Measurements from ENCODE around the gene KBTBD3. TPM values are rescaled to one million over a fixed set of nuclear protein-coding genes. Genes with fewer than 3 reads are reported as not detected.

The KBTBD3 gene
- polyA plus RNA-seq, 1 experiment, result 7.3 TPM

- POLR2A ChIA-PET, result no interaction called here
- no peaks in the 10 kb centered on the region for H3K9me3 ChIP-seq (ENCODE audit: control insufficient read depth, insufficient read depth, low read length)
- DNase-seq (ENCODE audit: low read depth, low spot score), result no peak
- H3K27ac ChIP-seq (ENCODE audit: low read depth, low read length), result no peak overlapping the region
- TF ChIP-seq, protein P1, sequence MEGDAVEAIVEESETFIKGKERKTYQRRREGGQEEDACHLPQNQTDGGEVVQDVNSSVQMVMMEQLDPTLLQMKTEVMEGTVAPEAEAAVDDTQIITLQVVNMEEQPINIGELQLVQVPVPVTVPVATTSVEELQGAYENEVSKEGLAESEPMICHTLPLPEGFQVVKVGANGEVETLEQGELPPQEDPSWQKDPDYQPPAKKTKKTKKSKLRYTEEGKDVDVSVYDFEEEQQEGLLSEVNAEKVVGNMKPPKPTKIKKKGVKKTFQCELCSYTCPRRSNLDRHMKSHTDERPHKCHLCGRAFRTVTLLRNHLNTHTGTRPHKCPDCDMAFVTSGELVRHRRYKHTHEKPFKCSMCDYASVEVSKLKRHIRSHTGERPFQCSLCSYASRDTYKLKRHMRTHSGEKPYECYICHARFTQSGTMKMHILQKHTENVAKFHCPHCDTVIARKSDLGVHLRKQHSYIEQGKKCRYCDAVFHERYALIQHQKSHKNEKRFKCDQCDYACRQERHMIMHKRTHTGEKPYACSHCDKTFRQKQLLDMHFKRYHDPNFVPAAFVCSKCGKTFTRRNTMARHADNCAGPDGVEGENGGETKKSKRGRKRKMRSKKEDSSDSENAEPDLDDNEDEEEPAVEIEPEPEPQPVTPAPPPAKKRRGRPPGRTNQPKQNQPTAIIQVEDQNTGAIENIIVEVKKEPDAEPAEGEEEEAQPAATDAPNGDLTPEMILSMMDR (IDR thresholded peaks at IDR 0.05; ENCODE audit: low read depth, low read length), result no peak
- H3K4me3 ChIP-seq (ENCODE audit: low read depth, low read length), result peak overlapping the region; percentile 83
- CTCF ChIA-PET, result no interaction called here
- H3K27me3 ChIP-seq (ENCODE audit: control insufficient read depth, insufficient read depth, low read length), result no peaks in the 10 kb centered on the region
These were observed 55.8 kb downstream of the KBTBD3 start for GRCh38 chr11:106021181-106021966.

DNA sequence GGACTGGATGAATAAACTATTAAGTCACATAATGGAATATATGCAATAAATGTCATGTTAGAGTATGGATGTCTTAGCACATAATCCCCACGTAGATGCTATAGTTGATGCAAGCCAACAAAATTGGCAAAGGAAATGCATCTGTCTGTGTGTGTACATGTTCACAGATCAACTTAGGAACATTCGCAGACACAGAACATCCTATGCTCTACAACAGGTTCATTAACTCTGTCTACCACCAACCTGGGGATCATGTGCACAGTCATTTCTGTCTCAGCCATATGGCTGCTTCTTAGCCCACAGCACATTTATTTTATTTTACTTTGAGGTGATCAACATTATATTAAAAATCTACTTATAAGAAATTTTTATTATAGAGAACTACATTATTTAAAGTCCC, 60.1 kb downstream of the KBTBD3 start:
- H3K27me3 ChIP-seq (ENCODE audit: control insufficient read depth, insufficient read depth, low read length), result no peaks in the 10 kb centered on the region
- ChIA-PET CTCF (no interaction called here), POLR2A (no interaction called here)
- no peaks in the 10 kb centered on the region for H3K9me3 ChIP-seq (ENCODE audit: control insufficient read depth, insufficient read depth, low read length)
- no peak overlapping the region for H3K4me3 ChIP-seq (ENCODE audit: low read depth, low read length)
- TF ChIP-seq, protein P1 (IDR thresholded peaks at IDR 0.05; ENCODE audit: low read depth, low read length), result no peak
- DNase-seq (ENCODE audit: low read depth, low spot score), result no peak
- H3K27ac ChIP-seq (ENCODE audit: low read depth, low read length), result no peak overlapping the region

DNA sequence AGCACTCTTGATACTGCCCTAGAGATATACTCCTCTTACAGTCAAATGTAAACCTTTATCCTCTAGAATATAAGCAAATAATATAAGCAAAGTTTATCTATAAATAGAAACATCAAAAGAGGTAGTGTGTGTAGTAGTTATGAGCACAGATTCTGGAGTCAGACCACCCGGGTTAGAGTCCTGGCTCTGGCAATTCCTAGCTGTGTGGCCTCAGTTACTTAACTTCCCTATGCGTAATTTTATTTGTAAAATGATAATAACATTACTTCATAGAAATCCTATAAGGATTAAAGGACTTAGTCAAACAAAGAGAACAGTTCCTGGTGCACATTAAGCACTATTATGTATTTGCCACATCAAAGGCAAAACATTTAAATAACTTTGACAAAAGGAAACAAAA, 62.1 kb downstream of the KBTBD3 start:
- no peaks in the 10 kb centered on the region for H3K27me3 ChIP-seq (ENCODE audit: control insufficient read depth, insufficient read depth, low read length)
- TF ChIP-seq, protein P1 (IDR thresholded peaks at IDR 0.05; ENCODE audit: low read depth, low read length), result no peak
- POLR2A ChIA-PET, result no interaction called here
- no peak overlapping the region for H3K4me3 ChIP-seq (ENCODE audit: low read depth, low read length)
- CTCF ChIA-PET, result no interaction called here
- DNase-seq (ENCODE audit: low read depth, low spot score), result no peak
- H3K9me3 ChIP-seq (ENCODE audit: control insufficient read depth, insufficient read depth, low read length), result no peaks in the 10 kb centered on the region
- no peak overlapping the region for H3K27ac ChIP-seq (ENCODE audit: low read depth, low read length)

DNA sequence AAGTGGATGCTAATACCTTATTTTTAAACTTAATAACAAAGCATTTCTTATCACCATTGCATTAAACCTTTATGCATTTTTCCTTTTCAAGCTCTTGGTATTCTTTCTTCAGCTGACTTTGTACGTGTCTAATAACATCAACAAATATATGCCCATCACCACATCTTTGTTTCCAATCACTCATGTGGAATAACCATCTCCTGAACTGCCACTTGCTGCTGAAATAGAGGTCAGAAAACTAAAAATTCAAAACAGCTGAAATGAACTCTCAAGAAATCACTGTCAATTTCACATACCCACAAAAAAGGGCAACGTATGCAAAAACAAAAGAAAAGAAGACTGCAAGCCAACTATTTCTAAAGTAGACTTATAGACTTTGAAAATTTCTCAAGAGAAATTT, 62.5 kb downstream of the KBTBD3 start:
- Histone ChIP-seq H3K9me3 (ENCODE audit: control insufficient read depth, insufficient read depth, low read length) (no peaks in the 10 kb centered on the region), H3K27ac (ENCODE audit: low read depth, low read length) (no peak overlapping the region), H3K4me3 (ENCODE audit: low read depth, low read length) (no peak overlapping the region), H3K27me3 (ENCODE audit: control insufficient read depth, insufficient read depth, low read length) (no peaks in the 10 kb centered on the region)
- POLR2A ChIA-PET, result no interaction called here
- DNase-seq (ENCODE audit: low read depth, low spot score), result no peak
- CTCF ChIA-PET, result no interaction called here
- TF ChIP-seq, protein P1 (IDR thresholded peaks at IDR 0.05; ENCODE audit: low read depth, low read length), result no peak

- CTCF ChIA-PET, result no interaction called here
- H3K27me3 ChIP-seq (ENCODE audit: control insufficient read depth, insufficient read depth, low read length), result no peaks in the 10 kb centered on the region
- no peak overlapping the region for H3K4me3 ChIP-seq (ENCODE audit: low read depth, low read length)
- POLR2A ChIA-PET, result no interaction called here
- TF ChIP-seq, protein P1 (IDR thresholded peaks at IDR 0.05; ENCODE audit: low read depth, low read length), result no peak
- no peak for DNase-seq (ENCODE audit: low read depth, low spot score)
- H3K27ac ChIP-seq (ENCODE audit: low read depth, low read length), result no peak overlapping the region
- no peaks in the 10 kb centered on the region for H3K9me3 ChIP-seq (ENCODE audit: control insufficient read depth, insufficient read depth, low read length)
These were observed 63.1 kb downstream of the KBTBD3 start for GRCh38 chr11:106014035-106014434.
